Right forelimb (tissue), 1 donor: ENCODE data around the gene FKBP5.
A peak's percentile ranks its signal among the peaks of the same experiment; 100 is the strongest.
"Not testable (repeated sequence)": the region's sequence is repeated elsewhere in the genome, so short reads cannot be mapped to it uniquely, and the experiment has no call there.

Experiments
- DNase-seq: peaks from one replicate; pipeline ENCODE4 v3.0.0-alpha.2; 2018

FKBP5 gene

DNA sequence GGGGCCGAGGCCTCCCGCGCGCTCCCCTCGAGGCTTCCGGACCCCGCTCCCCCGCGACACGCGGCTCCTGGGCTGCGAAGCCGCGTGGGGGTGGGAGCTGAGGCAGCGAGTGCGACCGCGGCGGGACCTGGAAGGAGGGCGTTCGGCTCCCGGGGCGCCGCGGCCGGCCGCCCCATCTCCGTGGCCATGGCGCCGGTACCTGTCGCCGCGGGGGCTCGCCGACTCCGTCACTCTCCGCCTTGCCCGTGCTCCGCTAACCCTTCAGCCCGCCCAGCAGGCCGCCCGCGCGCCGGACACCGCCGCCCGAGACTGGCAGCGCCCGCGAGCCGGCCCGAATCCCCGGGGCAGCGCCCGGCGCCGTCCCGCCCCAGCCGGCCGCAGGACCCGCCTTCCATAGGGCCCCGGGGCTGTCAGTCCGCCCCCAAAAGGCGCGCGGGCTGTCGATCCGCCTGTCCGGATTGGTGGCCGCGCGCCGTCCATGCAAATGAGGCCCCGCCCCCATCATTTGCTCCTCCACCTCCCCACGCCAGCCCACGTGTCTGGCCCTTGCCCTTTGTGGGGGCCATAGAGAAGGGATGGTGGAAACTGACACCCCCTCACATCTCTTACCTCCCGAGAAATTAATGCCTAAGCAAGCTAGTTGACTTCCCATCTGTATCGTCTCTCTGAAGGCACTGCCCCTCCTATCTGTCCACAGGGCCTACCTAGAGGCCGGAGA, at the start of gene FKBP5:
Gene FKBP5, minus strand, starts transcription at position 311 of the 718 bp plus-strand sequence. CDS start 46,091 bp downstream, outside the sequence.
- peak; percentile 91 for DNase-seq

DNA sequence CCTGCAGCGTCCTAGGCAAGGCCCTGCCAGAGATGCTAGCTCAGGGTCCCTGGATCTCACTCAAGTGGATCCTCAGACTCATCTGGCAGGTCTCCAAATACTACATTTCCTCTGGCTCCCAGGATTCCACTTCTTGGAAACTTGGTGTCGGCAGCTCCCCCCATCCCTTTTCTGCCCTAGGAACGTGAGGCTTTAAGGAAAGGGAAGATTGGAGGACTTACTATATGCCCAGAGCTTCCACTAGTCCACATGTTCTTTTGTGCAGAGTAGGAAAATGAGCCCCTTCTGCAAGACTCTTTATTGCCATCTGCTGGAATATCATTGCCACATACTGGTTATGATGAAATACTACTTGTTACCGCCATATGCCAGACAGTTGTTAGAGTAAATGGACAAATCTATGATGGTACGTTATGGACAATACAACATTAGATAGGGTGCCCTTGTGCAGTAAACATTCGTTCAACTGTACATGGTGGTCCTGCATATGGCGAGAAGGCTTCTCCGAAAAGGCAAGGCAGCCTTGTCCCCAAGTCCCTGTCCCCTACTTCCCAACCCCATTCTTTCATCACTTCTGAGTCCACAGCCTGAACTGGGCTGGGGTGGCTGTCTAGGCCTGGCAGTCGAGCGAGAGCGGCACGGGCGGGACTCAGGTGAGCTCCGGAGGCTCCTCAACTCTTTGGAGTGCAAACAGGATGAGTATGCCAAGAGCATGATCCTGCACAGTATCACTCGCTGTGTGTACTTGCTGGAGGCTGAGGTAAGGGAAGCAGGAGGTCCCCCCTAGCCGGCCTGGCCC, 48.9 kb upstream of the FKBP5 start:
- peak; percentile 56 for DNase-seq

DNA sequence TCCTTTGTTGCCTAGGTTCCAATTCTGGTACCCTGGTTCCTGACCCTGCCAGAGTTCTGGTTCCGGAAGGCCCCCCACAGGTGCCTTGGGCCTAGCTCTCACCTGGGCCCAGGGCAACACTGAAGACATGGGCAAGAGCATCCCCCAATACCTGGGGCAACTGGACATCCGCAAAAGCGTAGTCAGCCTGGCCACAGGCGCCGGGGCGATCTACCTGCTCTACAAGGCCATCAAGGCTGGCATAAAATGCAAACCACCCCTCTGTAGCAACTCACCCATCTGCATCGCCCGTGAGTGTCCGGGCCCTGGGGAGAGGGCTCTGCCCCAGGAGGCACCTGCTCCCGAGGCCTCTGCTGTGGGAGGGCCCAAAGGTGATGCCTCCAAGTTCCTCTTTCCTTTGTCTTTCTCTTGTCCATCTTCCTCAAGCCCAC, 48.3 kb upstream of the FKBP5 start, which contains the start of gene ARMC12:
Gene ARMC12, plus strand, starts transcription at position 51 of the 431 bp plus-strand sequence. Its CDS starts 77 bp downstream, at position 128.
- DNase-seq: no peak

DNA sequence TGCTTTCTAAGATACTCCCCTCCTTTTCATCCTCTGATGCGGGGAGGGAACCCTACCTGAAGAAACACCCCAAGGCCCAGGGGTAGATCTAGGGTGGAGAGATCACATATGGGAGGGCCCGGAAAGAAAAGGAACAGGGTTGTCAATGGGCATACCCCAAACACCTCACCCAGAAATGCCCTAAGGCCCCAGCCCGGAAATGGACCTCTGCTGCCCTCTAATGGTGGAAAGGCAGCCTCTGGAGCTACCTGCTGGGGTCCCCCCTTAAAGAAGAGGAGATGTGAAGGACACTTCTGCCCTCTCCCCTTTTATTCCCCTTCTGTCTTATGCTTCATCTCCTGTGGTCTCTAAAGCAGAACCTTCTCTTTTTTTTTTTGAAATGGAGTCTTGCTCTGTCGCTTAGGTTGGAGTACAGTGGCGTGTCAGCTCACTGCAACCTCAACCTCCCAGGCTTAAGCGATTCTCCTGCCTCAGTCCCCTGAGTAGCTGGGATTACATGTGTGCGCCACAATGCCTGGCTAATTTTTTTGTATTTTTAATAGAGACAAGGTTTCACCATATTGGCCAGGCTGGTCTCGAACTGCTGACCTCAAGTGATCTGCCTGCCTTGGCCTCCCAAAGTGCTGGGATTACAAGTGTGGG, 47.7 kb upstream of the FKBP5 start:
- peak; percentile 86 for DNase-seq

DNA sequence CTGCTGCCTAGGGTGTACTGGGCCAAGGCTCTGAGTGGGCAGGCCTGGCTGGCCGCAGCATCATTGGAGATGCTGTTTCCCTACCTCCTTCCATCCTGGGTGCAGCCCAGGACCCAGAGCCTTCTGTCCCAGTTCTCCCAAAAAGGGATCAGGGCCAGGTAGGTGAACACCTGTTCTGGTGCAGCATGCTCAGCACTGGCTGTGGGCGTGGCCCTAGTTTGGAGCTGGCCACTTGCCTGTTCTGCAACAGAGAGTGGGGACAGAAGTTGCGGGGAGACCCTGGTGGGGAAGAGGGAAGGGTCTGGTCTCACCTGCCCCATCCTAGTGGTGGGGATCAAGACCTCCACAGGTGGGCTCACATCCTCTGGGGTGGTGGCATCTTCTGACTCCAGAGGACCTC, 46.7 kb upstream of the FKBP5 start:
- no peak for DNase-seq

DNA sequence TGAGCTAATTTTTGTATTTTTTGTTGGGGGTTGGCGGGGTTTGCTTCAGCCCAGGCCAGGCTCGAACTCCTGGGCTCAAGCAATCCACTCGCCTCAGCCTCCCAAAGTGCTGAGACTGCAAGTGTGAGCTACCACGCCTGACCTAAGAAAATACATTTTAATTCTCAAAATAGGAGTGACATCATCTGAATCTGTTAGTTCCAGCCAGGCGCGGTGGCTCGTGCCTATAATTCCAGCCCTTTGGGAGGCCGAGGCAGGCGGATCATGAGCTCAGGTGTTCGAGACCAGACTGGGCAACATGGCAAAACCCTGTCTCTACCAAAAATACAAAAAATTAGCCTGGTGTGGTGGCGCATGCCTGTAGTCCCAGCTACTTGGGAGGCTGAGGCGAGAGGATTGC, 45.6 kb upstream of the FKBP5 start:
- not testable (repeated sequence) for DNase-seq

DNA sequence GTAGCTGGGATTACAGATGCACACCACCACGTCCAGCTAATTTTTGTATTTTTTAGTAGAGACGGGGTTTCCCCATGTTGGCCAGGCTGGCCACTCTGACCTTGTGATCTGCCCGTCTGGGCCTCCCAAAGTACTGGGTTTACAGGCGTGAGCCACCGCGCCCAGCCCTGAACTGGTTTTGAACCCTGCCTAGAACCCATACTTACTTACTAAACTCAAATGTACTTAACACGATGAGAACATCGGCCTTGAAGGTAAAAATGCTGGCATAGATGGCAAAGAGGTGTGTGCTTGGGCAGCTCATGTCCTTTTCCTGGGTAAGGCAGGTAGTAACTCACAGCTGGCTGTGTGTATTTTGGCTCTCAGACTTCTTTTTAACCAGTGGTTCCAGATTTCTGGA, 44.9 kb upstream of the FKBP5 start:
- DNase-seq: no peak

DNA sequence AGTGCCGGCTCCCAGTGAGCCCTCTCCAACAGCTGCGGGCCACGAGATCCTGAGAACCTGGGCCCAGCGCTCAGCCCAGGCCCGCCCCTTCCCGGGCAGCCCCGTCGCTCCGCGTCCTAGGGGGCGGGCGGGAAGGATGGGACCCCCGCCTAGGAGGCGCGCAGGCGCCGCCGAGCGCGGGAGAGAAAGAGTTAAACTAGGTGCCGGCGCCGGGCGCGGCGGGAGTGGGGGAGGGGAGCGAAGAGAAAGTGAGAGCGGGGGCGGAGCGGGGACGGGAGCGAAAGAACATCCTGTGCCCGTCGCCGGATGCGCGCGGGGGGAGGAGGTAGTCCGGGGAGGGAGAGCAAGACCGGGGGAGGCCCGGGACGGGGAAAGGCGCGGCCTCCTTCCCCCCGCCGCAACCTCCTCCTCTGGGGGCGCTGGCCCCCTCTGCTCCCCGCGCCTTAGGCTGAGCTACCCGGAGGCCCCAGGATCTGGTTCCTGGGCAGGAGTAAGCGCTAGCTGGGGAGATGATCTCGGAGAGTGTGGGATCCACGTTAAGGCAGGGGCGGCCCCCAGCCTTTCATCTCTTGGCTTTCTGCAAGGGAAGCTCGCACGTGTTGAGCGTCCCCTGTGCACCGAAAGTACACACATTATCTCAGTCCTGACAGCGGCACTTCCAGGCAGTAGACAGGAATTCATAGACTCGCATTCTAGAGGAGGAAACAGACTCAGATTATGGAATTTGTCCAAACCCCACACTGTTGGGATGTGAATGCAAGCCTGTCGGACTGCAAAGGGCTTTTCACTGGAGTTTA, 43.2 kb upstream of the FKBP5 start:
- DNase-seq: peak; percentile 95

DNA sequence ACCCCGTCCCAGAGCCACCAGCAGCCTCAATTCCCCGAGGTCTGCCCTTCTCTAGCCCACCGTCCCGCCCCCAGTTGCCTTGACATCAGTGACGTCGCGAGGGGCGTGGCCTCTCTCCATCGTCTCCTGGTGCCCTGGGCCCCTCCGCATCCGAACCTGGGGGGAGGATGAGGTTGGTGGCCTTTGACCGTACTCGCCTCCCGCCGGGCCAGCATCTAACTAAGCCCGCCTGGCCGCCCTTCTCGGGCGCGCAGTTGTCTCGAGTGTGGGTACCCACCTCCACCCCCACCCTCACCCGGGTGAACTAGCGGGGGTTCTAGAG, 42.7 kb upstream of the FKBP5 start:
- peak; percentile 96 for DNase-seq

DNA sequence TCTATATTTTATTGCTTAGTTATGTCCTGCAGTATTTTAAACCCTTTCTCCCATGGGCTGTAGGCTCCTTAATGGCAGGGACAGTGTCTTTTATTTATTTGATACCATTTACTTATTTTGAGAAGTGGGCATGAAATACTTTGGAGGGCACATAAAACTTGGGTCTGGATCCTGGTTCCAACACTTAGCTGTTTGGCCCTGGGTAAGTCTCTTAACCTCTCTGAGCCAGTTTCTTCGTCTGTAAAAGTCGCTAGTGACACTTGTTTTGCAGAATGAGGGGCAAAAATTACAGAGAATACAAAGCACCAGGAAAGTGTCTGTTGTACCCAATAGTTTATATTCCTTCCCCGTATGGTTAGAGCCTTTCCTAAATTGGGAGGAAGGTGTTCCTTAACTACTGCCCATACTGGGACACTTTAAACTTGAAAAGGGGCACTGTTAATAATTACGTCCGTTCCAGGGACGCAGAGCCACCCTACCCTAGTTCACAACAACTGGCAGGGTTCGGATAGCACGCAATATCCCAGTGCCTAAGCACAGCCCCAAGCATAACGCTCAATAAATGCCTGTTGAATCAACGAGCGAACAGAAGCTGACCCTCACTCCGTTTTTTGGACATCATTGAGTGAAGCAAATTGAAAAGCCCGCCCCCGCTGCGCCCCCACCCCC, 42.2 kb upstream of the FKBP5 start:
- DNase-seq: no peak

DNA sequence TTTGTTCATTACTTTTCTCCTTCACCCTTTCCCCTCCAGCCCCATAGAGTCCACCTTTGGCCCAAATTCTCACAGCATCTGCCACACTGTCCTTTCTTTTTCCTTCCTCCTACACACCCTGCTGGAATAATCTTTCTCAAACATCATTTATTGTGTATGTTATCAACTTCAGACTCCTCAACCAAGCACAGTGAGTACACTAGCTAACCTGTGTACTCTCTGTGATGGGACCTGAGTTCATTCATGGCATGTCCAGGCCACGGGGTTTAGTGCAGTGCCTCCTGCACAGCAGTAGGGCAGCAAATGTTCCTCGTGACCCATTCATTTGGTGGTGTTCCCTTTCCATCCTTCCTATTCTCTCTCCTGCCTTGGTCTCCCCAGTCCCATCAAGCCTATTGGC, 41.0 kb upstream of the FKBP5 start:
- no peak for DNase-seq

DNA sequence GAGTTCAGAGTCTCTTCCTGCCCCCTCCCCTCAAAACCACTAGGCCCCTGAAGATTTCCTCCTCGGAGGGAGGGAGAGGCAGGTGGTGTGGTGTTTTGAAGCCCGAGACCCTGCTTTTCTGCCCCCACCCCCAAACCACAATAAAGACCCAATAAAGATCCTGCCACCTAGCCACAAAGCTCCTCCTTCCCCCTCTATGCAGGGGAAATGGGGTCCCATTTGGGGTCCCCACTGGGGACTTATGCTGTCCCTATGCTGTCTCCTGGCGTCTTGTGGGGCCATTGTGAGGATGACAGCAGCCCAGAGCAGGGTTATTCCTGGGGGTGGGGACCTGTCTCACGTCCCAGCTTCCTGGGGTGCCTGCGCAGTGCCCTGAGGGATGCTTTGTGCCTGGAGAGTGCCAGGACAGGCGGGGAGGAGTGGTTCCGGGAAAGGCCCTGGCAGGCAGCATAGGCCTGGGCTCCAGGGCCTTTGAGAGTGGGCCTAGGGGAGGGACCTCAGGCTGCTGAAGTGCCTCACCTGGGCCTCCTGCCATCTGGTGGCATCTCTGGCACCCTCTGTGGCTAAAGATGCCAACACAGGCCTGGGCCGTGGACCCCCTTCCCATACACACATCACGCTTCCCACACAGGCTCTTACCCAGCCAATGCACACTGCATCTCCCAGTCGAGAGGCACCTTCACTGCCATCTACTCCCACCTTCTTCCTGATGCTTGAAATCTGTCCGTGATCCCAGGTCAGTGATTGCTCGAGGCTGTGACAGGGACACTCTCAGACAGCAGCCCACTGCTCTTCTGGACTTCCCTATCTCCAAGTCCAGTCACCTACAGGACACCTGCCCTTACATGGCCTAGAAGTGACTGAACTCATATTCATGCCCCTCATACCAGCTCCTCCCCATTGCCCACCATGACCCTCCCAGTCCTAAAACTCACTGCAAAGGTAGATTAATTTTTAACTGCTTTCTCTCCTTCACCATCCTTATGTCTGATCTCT, 40.3 kb upstream of the FKBP5 start:
- no peak for DNase-seq

DNA sequence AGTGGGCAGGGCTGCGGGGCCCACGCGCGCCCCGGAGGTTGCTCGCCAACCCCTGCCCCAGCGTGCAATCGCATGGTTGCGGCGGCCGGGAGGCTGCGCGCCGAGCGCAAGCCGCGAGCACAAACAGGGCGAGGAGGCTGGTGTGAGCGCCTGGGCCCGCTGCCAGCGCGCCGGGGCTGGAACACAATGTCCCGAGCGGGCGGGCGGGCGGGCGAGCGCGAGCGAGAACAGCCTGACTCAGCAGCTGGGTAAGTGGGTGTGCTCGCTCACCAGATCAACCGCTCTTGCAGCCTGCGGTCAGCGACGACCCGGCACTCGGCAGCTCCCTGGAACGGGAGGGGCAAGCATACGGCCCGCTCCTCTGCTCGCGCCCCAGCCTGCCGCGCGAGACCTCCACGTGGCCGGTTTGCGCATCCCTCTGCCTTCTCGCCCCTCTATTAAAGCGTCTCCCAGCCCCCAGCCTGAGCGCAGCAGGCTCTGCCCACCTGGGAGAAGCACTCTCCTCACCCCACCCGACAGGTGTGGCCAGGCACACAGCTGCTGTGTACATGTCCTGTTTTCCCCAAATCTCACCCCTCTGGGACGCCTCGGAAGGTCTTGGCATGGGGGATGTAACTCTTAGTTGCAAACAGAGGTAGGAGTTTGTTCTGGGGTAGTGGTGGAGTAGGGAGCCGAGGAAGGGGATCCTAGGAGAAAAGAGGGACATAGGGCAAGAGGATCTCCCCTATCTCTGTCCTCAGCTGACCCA, 39.4 kb upstream of the FKBP5 start:
- peak; percentile 93 for DNase-seq

DNA sequence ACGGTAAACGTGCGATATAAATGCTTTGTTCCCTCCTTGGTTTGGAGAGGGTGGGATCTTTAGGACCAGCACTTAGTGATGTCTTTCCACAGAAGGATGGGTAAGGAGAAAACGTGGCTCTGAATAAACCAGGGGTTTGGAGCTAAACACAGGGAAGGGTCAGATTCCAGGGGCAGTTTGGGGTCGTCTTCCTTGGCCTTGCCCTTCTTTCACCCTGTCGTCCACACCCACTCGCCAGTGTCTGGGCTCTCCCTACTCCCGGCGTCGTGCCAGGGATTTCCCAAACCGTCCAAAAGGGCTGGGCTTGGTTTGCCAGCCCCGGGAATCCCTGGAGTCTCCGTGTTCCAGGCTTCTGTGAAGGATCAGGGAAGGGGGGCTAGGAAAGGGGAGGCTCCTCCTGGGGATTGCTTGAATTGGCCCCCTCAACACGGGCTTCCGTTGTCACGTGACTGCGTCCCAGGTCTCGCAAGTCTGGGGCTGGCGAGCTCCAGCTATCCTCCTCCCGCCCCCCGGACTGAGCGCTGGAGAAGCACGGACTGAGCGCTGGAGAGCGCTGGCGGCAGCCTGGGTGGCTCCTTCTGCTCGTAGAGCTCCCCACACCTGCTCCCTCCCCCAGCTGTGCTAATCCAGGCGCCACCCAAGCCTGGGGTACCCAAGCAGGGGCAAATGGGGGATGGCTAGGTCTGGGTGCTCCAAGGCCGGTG, 38.7 kb upstream of the FKBP5 start:
- DNase-seq: peak; percentile 90

DNA sequence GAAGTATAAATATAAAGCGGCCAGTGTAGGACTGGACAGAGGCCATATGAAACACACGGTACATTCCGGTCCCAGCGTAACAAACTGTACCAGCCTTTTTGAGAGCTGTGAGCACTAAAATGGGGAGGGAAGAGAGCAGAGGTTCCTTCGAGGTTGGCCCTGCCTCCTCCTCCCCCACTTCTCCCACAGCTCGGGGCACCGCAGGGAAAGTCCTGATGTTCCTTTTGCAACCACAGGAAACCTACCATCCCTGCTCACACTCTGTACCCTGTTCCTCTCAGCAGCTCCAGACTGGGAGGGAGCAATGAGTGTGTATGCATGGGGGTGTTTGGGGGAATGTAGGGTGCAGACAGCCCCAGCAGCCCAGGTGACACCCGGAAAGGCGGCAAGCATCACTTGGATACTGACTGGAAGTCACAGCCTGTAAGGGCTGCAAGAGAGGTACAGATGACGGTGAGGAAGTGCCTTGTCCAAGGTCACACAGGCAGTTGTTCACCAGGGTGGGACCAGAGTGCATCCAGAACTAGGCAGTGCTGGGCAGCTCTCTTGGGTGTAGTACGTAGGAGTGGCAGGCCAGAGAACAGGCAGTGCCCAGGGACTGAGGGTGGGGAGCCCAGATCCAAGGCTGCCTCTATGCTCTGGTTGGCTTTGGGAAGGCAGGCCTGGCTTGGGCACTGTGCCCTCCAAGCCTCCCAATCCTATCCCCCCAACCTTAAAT, 37.2 kb upstream of the FKBP5 start:
- DNase-seq: no peak

DNA sequence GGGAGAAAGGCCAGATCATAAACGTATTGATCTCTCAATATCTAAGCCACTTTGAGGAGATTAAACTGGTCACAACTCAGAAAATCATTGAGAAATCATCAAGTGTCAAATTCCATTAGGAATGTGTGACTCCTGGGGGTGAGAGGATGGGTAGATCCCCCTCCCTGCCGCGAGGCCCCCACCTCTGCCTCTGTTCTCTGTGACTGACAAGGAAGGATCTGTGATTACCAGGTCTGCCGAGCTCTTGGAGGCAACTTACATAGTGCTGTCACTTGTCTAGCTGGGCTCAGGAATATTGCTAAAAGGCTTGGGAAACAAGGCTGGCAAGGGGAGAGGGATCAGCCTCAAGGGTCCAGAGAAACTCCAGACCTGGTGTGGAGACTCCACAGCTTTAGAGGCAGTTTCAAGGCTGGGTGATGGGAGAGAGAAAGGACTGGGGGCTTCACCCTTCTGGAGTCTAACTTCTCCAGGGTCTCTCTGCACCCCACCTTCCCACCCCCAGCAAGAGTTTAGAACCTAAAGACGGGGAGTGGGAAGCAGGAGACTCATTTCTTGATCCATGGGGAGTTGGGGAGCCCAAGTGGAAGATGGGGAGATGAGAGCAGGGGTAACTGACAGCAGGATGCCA, 36.5 kb upstream of the FKBP5 start:
- DNase-seq: no peak

DNA sequence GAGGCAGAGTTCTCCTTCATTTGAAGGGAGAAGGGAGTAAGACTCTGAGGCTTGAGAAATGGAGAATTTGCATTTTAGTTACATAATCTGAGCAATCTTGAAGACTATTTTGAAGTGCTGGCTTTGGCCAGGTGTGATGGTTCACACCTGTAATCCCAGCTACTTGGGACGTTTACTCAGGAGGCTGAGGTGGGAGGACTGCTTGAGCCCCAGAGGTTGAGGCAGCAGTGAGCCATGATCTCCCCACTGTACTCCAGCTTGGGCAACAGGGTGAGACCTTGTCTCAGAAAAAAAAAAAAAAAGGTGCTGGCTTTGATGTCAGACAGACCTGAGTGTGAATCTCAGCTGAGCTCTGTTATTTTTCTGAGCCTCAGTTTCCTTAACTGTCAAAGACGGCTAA, 35.8 kb upstream of the FKBP5 start:
- DNase-seq: no peak

DNA sequence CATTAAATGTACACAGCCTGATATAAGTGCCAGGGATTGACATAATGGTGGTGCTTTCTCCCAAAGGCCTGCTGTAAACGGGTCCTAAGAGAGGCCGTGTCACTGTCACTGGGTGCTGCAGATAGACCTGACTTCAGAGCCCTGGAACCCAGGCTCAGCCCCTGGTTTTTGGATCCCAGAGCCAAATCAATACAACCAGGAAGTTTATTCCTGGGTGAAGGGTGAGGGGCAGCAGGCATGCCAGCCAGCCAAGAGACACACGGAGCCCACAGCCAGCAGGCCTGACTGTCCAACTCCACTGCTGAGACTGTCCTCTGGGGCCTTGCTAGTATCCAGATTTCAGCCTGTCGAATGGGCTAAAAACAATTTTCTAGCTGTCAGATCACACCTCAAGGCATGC, 35.3 kb upstream of the FKBP5 start:
- DNase-seq: no peak
